ENCODE data around the gene TMEM163.
"Not testable (repeated sequence)": the region's sequence is repeated elsewhere in the genome, so short reads cannot be mapped to it uniquely, and the experiment has no call there.

The TMEM163 gene

GRCh38 chr2:134609924-134610513 lies 108.8 kb downstream of the TMEM163 start:
- no peak for DNase-seq

- DNase-seq = no peak
Observed at GRCh38 chr2:134603966-134604365, 114.8 kb downstream of the TMEM163 start.

GRCh38 chr2:134602666-134603065 lies 116.1 kb downstream of the TMEM163 start:
- no peak for DNase-seq

- DNase-seq = no peak
Observed at GRCh38 chr2:134601264-134601663, 117.5 kb downstream of the TMEM163 start.

DNA sequence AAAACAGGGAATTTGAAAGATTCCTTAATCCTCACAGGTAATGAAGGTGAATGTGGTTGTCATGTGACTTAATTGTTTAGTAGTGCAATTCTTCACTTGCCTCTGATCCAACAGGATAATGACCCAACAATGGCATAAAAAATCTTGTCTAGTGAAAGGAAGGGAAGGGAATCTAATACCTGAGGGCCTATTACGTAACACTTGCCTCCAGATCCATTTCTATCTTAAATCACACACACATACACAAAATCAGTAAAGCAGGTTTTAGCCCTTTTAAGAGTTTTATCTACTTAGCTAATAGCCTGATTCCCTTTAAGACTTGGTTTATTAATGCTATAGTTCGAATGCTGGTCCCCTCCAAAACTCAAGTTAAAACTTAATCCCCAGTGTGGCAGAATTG lies 118.6 kb downstream of the TMEM163 start:
- DNase-seq = no peak

- DNase-seq = no peak
Observed at GRCh38 chr2:134599236-134599635, 119.6 kb downstream of the TMEM163 start.

DNA sequence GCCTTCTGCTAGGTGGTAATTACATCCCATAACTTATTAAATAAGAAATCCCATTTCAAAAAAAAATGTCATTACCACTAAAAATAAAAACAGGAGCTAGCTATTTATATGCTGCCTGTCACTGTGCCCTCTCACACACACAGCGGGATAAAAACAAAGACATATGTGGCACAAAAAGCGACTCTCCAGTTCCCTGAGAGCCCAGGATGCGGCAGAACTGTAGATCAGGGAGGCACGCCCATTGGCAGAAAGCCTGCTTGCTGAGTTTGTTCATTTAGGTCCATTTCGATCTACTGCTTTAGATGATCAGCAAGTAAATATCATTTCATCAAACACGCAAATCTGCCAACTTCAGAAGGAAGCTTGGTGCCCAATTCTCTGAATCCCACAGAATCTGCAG lies 124.4 kb downstream of the TMEM163 start:
- no peak for DNase-seq

- no peak for DNase-seq
Observed at GRCh38 chr2:134593519-134593918, 125.3 kb downstream of the TMEM163 start.

GRCh38 chr2:134592377-134592776 lies 126.4 kb downstream of the TMEM163 start:
- no peak for DNase-seq

DNA sequence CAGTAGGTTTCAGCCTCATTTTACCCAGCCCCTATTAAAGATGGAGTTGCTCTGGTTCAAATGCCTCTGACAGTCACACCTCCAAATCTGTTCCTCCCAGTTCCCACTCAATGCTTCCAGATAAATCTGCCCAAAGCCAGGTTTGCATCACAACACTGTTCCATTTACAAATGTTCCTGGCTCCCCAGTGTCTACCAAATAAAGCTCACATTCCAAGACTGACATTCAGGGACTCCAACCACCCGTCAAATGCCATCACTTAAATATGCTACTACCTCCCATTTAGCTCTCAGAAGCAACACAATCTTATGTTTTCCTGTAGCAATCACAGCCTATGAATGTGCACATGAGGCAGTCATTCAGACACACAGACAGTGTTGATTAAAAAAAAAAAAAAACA lies 127.3 kb downstream of the TMEM163 start:
- DNase-seq = no peak

DNA sequence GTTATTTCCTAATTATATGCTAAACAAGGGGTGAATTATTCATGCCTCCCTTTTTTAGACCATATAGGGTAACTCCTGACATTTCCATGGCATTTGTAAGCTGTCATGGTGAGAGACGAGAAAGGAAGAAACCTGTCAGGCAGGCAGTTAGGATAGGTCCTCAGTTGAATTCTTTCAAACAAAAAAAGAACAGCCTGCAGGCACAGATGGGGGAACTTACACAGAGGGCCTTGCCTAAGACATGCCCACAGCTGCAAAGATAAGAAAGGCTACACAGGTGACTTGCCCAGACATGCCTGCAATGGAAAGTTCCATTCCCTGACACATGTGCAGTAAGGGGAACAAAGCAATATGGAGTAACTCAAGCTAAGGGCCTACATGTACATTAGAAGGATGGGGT lies 128.1 kb downstream of the TMEM163 start:
- no peak for DNase-seq

GRCh38 chr2:134589171-134590083 lies 129.4 kb downstream of the TMEM163 start:
- DNase-seq = not testable (repeated sequence)

DNA sequence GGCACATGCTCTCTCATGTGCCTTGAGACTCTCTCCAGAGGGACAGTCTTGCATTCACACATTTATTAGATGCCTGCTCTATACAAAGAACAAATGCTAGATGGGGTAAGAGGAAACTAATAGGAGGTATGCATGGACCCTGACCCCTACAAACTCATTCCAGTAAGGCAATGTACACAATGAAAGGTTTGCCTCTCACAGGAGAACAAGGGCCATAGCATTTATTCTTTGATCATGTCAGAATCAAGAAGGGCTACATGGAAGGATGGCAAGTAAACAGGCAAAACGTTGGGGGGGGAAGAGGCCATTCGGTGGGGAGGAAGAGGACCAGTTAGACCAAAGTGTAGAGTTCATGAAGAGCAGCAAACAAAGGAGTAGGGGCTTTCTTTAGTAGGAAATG lies 130.2 kb downstream of the TMEM163 start:
- DNase-seq = no peak

DNA sequence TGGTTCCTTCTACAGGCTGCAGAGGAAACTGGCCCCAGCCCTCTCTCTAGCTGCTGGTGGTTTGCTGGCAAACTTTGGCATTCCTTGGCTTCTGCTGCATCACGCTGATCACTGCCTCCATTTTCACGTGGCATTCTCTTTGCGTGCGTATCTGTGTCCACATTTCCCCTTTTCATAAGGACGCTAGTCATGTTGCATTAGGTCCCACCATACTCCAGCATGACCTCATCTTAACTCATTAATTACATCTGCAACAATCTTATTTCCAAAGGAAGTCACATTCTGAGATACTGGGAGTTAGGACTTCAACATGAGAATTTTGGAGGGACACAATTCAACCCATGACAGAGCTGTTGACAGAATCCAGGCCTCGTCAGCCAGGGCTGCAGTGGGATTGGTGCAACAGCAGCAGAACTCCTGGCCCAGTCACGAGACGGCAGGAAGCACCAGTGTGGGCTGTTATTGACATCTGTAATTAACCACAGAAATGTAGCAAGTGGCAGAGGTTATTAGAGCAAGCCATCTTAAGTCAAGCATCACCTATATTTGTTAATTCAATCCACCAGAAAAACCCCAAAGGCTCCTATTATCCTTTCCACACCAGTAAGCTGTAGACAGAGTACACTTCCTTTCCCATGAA lies 132.4 kb downstream of the TMEM163 start:
- DNase-seq = no peak

- DNase-seq = no peak
Observed at GRCh38 chr2:134583997-134584520, 134.7 kb downstream of the TMEM163 start.

- DNase-seq = no peak
Observed at GRCh38 chr2:134583462-134583861, 135.3 kb downstream of the TMEM163 start.

GRCh38 chr2:134582547-134582899 lies 136.3 kb downstream of the TMEM163 start:
- no peak for DNase-seq

- DNase-seq = no peak
Observed at GRCh38 chr2:134581877-134582546, 136.8 kb downstream of the TMEM163 start.

GRCh38 chr2:134578316-134578715 lies 140.5 kb downstream of the TMEM163 start:
- DNase-seq = no peak

DNA sequence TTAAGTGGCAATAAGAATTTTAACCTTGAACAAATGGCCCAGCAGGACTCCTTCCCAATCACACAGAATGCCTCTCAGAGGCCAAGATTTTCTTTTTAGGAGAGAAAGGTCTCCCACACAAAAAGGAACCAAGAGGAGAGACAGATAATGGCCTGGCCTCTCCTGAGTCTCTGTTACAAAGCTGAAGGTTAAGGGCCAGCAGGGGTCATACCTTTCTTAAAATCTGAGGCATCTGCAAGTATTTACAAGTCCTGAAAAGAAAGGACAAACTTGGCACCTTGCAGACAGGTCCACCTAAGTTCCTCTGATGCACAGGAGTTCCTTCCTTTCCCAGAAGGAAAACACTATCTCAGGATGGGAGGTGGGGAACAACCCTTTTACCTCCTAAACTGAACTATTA lies 142.3 kb downstream of the TMEM163 start:
- no peak for DNase-seq

GRCh38 chr2:134575888-134576287 lies 142.9 kb downstream of the TMEM163 start:
- DNase-seq = no peak

DNA sequence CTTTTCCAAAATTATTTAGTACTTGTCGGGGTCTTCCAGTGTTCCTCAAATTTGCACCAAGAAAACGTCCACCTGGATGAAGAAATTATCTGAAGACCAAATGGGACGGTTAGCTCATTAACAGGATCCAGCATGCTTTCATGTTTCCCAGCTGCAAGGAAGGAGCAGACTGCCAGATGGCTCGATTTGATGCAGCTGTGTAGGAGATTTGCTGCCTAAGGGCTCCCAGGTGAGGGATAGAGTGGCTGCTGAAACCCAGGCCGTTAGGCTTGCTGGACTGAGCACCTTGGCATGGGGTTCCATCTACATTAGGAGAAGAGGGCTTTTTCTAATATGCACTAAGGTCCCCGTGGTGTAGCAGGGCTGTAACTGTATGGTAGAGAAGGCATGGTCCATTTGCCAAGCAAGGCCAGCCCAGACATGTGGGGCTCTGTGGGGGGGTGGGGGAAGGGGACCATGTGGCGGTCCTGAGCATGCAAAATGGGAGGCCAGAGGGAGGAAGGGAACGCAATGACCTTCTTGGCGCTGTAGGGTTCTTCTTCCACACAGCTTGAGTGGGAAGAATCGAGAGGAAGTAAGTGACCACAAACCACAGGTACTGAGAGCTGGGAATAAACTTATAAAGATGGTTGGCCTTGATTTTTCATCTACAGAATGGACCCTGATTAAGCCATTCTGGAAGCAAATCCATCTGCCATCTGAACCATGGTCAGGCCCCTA lies 144.0 kb downstream of the TMEM163 start:
- no peak for DNase-seq

DNA sequence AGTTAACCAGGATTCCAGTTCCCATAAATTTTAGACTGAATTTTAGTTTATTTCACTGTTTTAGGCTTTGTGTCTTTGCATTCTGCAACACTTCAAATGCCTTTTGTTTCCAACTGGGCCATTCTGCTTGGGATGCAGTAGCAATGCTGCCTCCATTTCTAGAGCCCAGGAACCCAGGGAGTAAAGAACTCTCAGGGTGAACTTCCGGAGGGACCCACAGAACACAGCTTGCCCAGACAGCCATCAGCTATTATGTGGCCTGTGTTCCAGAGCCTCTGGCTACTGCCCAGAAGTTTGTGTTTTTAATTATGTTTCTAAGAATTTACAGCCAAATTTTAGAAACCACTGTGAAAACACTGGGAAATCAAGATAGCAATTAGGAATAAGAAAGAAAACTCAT lies 145.1 kb downstream of the TMEM163 start:
- DNase-seq = no peak
